K562 (cell line): ENCODE data around the gene SMIM35. TPM values are rescaled to one million over a fixed set of nuclear protein-coding genes. Genes with fewer than 3 reads are reported as not detected.

ENCODE experiments used
- ARID3A ChIP-seq: IDR thresholded peaks from 2 replicates; pipeline ENCODE4 v1.6.1; 2012; ENCODE audit warnings: low read depth, low read length, improper control_type of control experiment, borderline replicate concordance
- C11orf30 ChIP-seq: fragments of 450-650 bp; IDR thresholded peaks from 2 replicates; pipeline ENCODE4 v1.6.1; 2016; ENCODE audit warnings: low read depth, mild to moderate bottlenecking
- CCAR2 ChIP-seq: fragments of 200-400 bp; formaldehyde crosslinking; IDR thresholded peaks from 2 replicates; pipeline ENCODE4 v1.6.1; 2017; ENCODE audit warnings: mild to moderate bottlenecking, low read depth, low read length
- CLOCK ChIP-seq: fragments of 250-450 bp; sonication (Bioruptor Pico); IDR thresholded peaks from 2 replicates; pipeline ENCODE4 v1.4.0; 2020; ENCODE audit warnings: mild to moderate bottlenecking, moderate library complexity, borderline replicate concordance
- ELF4 ChIP-seq: fragments of 450-650 bp; formaldehyde crosslinking; IDR thresholded peaks from 2 replicates; pipeline ENCODE4 v1.4.0; 2022; ENCODE audit warnings: missing genetic modification characterization
- FOXO4 ChIP-seq: fragments of 450-650 bp; formaldehyde crosslinking; IDR thresholded peaks from 2 replicates; pipeline ENCODE4 v1.4.0; 2020; ENCODE audit warnings: mild to moderate bottlenecking, moderate library complexity
- GABPB2 ChIP-seq: fragments of 250-450 bp; sonication (Bioruptor Pico); conservative IDR thresholded peaks from 2 replicates; pipeline ENCODE4 v1.5.1; 2021; ENCODE audit warnings: mild to moderate bottlenecking
- GTF2A2 ChIP-seq: IDR thresholded peaks from 2 replicates; pipeline ENCODE4 v1.6.1; 2016; ENCODE audit warnings: mild to moderate bottlenecking, missing genetic modification characterization, missing compliant biosample characterization
- HBP1 ChIP-seq: fragments of 450-650 bp; formaldehyde crosslinking; IDR thresholded peaks from 2 replicates; pipeline ENCODE4 v1.4.0; 2022; ENCODE audit warnings: missing genetic modification characterization
- HIVEP1 ChIP-seq: fragments of 250-450 bp; sonication (Bioruptor Pico); IDR thresholded peaks from 2 replicates; pipeline ENCODE4 v1.4.0; 2020; ENCODE audit warnings: mild to moderate bottlenecking
- HNRNPL ChIP-seq: fragments of 200-400 bp; formaldehyde crosslinking; IDR thresholded peaks from 2 replicates; pipeline ENCODE4 v1.6.1; 2017; ENCODE audit warnings: low read depth, mild to moderate bottlenecking, low read length
- KDM4B ChIP-seq, 2 experiments: fragments of 450-650 bp in 1 of 2; sonication (generic) in 1 of 2; IDR thresholded peaks; 2 replicates each; pipeline ENCODE4 v1.6.1; 2016 to 2017; ENCODE audit warnings: borderline replicate concordance in 2 of 2, antibody characterized with exemption in 1 of 2, low read depth in 1 of 2, mild to moderate bottlenecking in 1 of 2
- NR1H2 ChIP-seq: sonication (generic); formaldehyde crosslinking; IDR thresholded peaks from 2 replicates; pipeline ENCODE4 v1.4.0; 2020; ENCODE audit warnings: mild to moderate bottlenecking, missing genetic modification reagents
- POLR2A ChIP-seq: fragments of 450-650 bp; conservative IDR thresholded peaks from 2 replicates; pipeline ENCODE4 v1.6.1; 2016
- POLR2AphosphoS2 ChIP-seq: IDR thresholded peaks from 2 replicates; pipeline ENCODE4 v1.6.1; 2012; ENCODE audit warnings: low read length, improper control_type of control experiment
- POLR2B ChIP-seq: fragments of 450-650 bp; IDR thresholded peaks from 2 replicates; pipeline ENCODE4 v1.6.1; 2018; ENCODE audit warnings: low read depth; ENCODE audit not compliant: partially characterized antibody
- SRF ChIP-seq, 2 experiments: fragments of 250-450, 450-650 bp in 1 of 2; sonication (Bioruptor Pico) in 1 of 2; sonication (generic) in 1 of 2; formaldehyde crosslinking; IDR thresholded peaks; 2 replicates each; pipeline versions ENCODE4 v1.5.0 to v1.5.1; 2020 to 2022; ENCODE audit warnings: mild to moderate bottlenecking in 1 of 2, missing genetic modification reagents in 1 of 2
- TCF15 ChIP-seq: fragments of 250-450 bp; sonication (Bioruptor Pico); IDR thresholded peaks from 2 replicates; pipeline ENCODE4 v1.8.0; 2022; ENCODE audit warnings: moderate library complexity, mild to moderate bottlenecking, inconsistent platforms
- ZBTB17 ChIP-seq: fragments of 450-650 bp; formaldehyde crosslinking; IDR thresholded peaks from 2 replicates; pipeline ENCODE4 v1.4.0; 2020; ENCODE audit warnings: mild to moderate bottlenecking
- ZNF134 ChIP-seq: fragments of 250-450 bp; sonication (Bioruptor Pico); conservative IDR thresholded peaks from 2 replicates; pipeline ENCODE4 v1.4.0; 2020
- ZNF174 ChIP-seq: fragments of 250-450 bp; sonication (Bioruptor Pico); IDR thresholded peaks from 2 replicates; pipeline ENCODE4 v1.4.0; 2020; ENCODE audit warnings: mild to moderate bottlenecking
- ZNF311 ChIP-seq: fragments of 250-450 bp; sonication (Bioruptor Pico); IDR thresholded peaks from 2 replicates; pipeline ENCODE4 v1.4.0; 2020; ENCODE audit warnings: mild to moderate bottlenecking, moderate library complexity
- polyA plus RNA-seq, 8 experiments: library from polyadenylated mRNA; depleted of rRNA in 4 of 8; stranded (reverse) in 5 of 8; unstranded in 3 of 8; fragments of >200 nt; fragmentation: Nextera tagmentation in 2 of 8; fragmentation: Illumina TruSeq in 1 of 8; extraction: Ambion mirVana in 2 of 8; extraction: Trizol in 1 of 8; gene quantifications; 2 replicates each; pipeline versions ENCODE4 v1.2.1 to v1.2.3, GENCODE V29; 2011 to 2014; ENCODE audit warnings: inconsistent platforms in 1 of 8, missing spikeins in 1 of 8
- total RNA-seq, 7 experiments: library from RNA; depleted of rRNA in 6 of 7; stranded (reverse); fragments of >200 nt in 6 of 7; fragmentation: Illumina TruSeq in 2 of 7; extraction: Trizol in 2 of 7; gene quantifications; 2 replicates each; pipeline versions ENCODE4 v1.2.1 to v1.2.3, GENCODE V29; 2011 to 2021; ENCODE audit warnings: low replicate concordance in 1 of 7

SMIM35 gene
- total and polyA plus RNA-seq, 9 of the 15 experiments (the other 6 are each of a cell fraction or from before 2014, with no cell fraction given) = 0.03 TPM; not detected in 7

GRCh38 chr11:118002010-118002540 lies 84.7 kb downstream of the SMIM35 start (continued):
- no peak for TF ChIP-seq ARID3A
- no peak for TF ChIP-seq POLR2AphosphoS2
- TF ChIP-seq POLR2B = peak; percentile 19
- TF ChIP-seq SRF (CRISPR knock-in tag; IDR thresholded peaks at IDR 0.05) = peak in 1 of 2 experiments; percentile 76; a peak in 2 of 4 replicates
- no peak for TF ChIP-seq KDM4B (IDR thresholded peaks at IDR 0.05; ENCODE audit: borderline replicate concordance in 2 of 2, low read depth in 1 of 2)
- TF ChIP-seq ZBTB17 (CRISPR knock-in tag) = peak; percentile 78; the same call in 1 of the 2 replicates
- 0 out of 2 replicates have a peak, but pooled peaks have one; percentile 14 for TF ChIP-seq GABPB2 (CRISPR knock-in tag)
- peak; percentile 81; the same call in 1 of the 2 replicates for TF ChIP-seq ELF4 (CRISPR knock-in tag)
- TF ChIP-seq ZNF134 = peak; percentile 61
- peak; percentile 72 for TF ChIP-seq HIVEP1 (CRISPR knock-in tag)
- TF ChIP-seq ZNF311 (CRISPR knock-in tag) = peak; percentile 81; the same call in 1 of the 2 replicates
- TF ChIP-seq CLOCK (CRISPR knock-in tag) = 0 out of 2 replicates have a peak, but pooled peaks have one; percentile 67
- no peak for TF ChIP-seq HNRNPL
- peak; percentile 7; the same call in 1 of the 2 replicates for TF ChIP-seq FOXO4 (CRISPR knock-in tag)
- TF ChIP-seq CCAR2 = no peak
- TF ChIP-seq C11orf30 = peak; percentile 84
- TF ChIP-seq GTF2A2 (tag) = peak; percentile 87
- TF ChIP-seq POLR2A = peak; percentile 61; the same call in 1 of the 2 replicates
- TF ChIP-seq TCF15 (CRISPR knock-in tag) = peak; percentile 89
- no peak for TF ChIP-seq ZNF174
- TF ChIP-seq HBP1 (CRISPR knock-in tag) = peak; percentile 80; the same call in 1 of the 2 replicates
- no peak for TF ChIP-seq NR1H2 (CRISPR knock-in tag)
